ENCODE results near the gene MVB12B. TPM values are rescaled to one million over a fixed set of nuclear protein-coding genes. Genes with fewer than 3 reads are reported as not detected.

The MVB12B gene
- total RNA-seq, 1 experiment from 2014 or later, result 10.9 TPM

- DNase-seq (ENCODE audit: low read depth, low spot score) (peak; percentile 31), ATAC-seq (peak; percentile 52)
- Histone ChIP-seq H3K9ac (ENCODE audit: low read length) (no peak overlapping the region), H3K4me2 (ENCODE audit: low read length) (peak overlapping the region; percentile 41), H3K27ac (ENCODE audit: low read depth, low read length) (no peak overlapping the region), H3K36me3 (ENCODE audit: control insufficient read depth in 1 of 2, insufficient read depth in 2 of 2, low read length in 2 of 2) (no peaks in the 10 kb centered on the region), H3K27me3 (ENCODE audit: insufficient read depth, low read length) (no peaks in the 10 kb centered on the region), H3K79me2 (ENCODE audit: insufficient read depth, low read length) (no peaks in the 10 kb centered on the region), H3K9me2 (ENCODE audit: insufficient read depth) (no peaks in the 10 kb centered on the region), H2AFZ (ENCODE audit: low read depth, low read length, poor library complexity, severe bottlenecking) (no peak overlapping the region), H3K4me3 (replicated peaks in 1 of 2; ENCODE audit: low read depth in 1 of 2, low read length in 2 of 2) (no peak overlapping the region), H3K4me1 (ENCODE audit: control insufficient read depth in 1 of 2, insufficient read depth in 2 of 2, low read length in 2 of 2) (peaks cover 11 to 13% of the 10 kb centered on the region in 2 experiments; a peak in 3 of 4 replicates), H4K20me1 (ENCODE audit: insufficient read depth) (no peaks in the 10 kb centered on the region), H3K9me3 (ENCODE audit: control insufficient read depth in 1 of 2, insufficient read depth in 1 of 2, low read depth in 1 of 2, low read length in 2 of 2) (no peaks in the 10 kb centered on the region)
- RAD21 ChIA-PET (ENCODE audit: low non-redundant PET in 1 of 2, low total read pairs in 2 of 2, uncharacterized antibody in 2 of 2, unreplicated experiment in 2 of 2), result no interaction called here
- TF ChIP-seq JUND (IDR thresholded peaks at IDR 0.05), result peak; percentile 76
- peak; percentile 75 for TF ChIP-seq FOSL1 (IDR thresholded peaks at IDR 0.05; ENCODE audit: low read depth)
- no peak for TF ChIP-seq ELF1 (IDR thresholded peaks at IDR 0.05; ENCODE audit: borderline replicate concordance, low read depth)
- peak; percentile 27; the same call in 1 of the 2 replicates for TF ChIP-seq SRF (IDR thresholded peaks at IDR 0.05; ENCODE audit: low read depth)
- TF ChIP-seq CBX3 (IDR thresholded peaks at IDR 0.05; ENCODE audit: low read depth), result 0 out of 2 replicates have a peak, but pooled peaks have one; percentile 31
- TF ChIP-seq SP1 (IDR thresholded peaks at IDR 0.05; ENCODE audit: low read depth), result peak; percentile 25; the same call in 1 of the 2 replicates
- POLR2A ChIA-PET, result no interaction called here
- CTCF ChIA-PET, result interaction anchor here (1.4 kb wide), 1 partner anchor 988 kb away, joined by 4 read pairs; no protein-coding TSS in a partner anchor
- intact Hi-C loops (cut with micrococcal nuclease), result loop anchor here (2.0 to 5.0 kb wide), 2 partner anchors 78 to 987 kb away; no protein-coding TSS in a partner anchor
- BruUV-seq (replicated peaks), result no TSS peak
Observed at GRCh38 chr9:126395439-126396212, 69.0 kb downstream of the MVB12B start.

DNA sequence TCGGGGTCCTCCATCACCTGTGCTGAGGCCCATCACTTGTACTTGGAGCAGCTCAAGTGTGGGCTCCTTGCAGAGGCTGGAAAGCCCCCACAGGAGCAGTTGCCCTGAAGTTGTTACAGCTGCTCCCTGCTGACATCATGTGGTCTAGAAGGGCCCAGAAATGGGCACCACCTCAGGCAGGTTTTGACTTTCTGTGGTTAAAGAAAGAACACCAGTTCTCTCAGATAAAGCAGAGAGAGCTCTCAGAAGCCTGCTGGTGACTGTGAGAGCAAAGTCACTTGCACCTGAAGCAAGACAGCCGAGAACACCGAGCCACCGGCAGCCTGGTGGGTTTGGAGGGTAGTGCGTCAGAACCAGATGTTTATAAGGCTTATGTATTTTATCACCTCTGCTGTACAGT lies 70.4 kb downstream of the MVB12B start:
- ATAC-seq (no peak), DNase-seq (ENCODE audit: low read depth, low spot score) (no peak)
- Histone ChIP-seq H3K4me3 (replicated peaks in 1 of 2; ENCODE audit: low read depth in 1 of 2, low read length in 2 of 2) (no peak overlapping the region), H3K4me1 (ENCODE audit: control insufficient read depth in 1 of 2, insufficient read depth in 2 of 2, low read length in 2 of 2) (peaks cover 11 to 13% of the 10 kb centered on the region in 2 experiments; a peak in 3 of 4 replicates), H3K9ac (ENCODE audit: low read length) (no peak overlapping the region), H3K9me3 (ENCODE audit: control insufficient read depth in 1 of 2, insufficient read depth in 1 of 2, low read depth in 1 of 2, low read length in 2 of 2) (no peaks in the 10 kb centered on the region), H3K9me2 (ENCODE audit: insufficient read depth) (no peaks in the 10 kb centered on the region), H3K36me3 (ENCODE audit: control insufficient read depth in 1 of 2, insufficient read depth in 2 of 2, low read length in 2 of 2) (no peaks in the 10 kb centered on the region), H3K79me2 (ENCODE audit: insufficient read depth, low read length) (no peaks in the 10 kb centered on the region), H3K4me2 (ENCODE audit: low read length) (no peak overlapping the region), H2AFZ (ENCODE audit: low read depth, low read length, poor library complexity, severe bottlenecking) (no peak overlapping the region), H4K20me1 (ENCODE audit: insufficient read depth) (no peaks in the 10 kb centered on the region), H3K27ac (ENCODE audit: low read depth, low read length) (no peak overlapping the region), H3K27me3 (ENCODE audit: insufficient read depth, low read length) (no peaks in the 10 kb centered on the region)
- POLR2A ChIA-PET, result no interaction called here
- RAD21 ChIA-PET (ENCODE audit: low non-redundant PET in 1 of 2, low total read pairs in 2 of 2, uncharacterized antibody in 2 of 2, unreplicated experiment in 2 of 2), result no interaction called here
- TF ChIP-seq CTCF (IDR thresholded peaks at IDR 0.05 in 2 of 3, conservative IDR thresholded peaks at IDR 0.05 in 1 of 3; ENCODE audit: borderline replicate concordance in 1 of 3, insufficient read depth in 1 of 3, low read depth in 2 of 3, low read length in 2 of 3) (peak in 1 of 3 experiments; percentile 24; a peak in 2 of 6 replicates), RAD21 (IDR thresholded peaks at IDR 0.05; ENCODE audit: low read depth) (no peak), FOSL1 (IDR thresholded peaks at IDR 0.05; ENCODE audit: low read depth) (no peak), ZFX (IDR thresholded peaks at IDR 0.05) (no peak), MAX (IDR thresholded peaks at IDR 0.05) (no peak), CBX3 (IDR thresholded peaks at IDR 0.05; ENCODE audit: low read depth) (no peak), POLR2AphosphoS5 (IDR thresholded peaks at IDR 0.05; ENCODE audit: low read depth, low read length) (no peak), TCF7L2 (IDR thresholded peaks at IDR 0.05; ENCODE audit: borderline replicate concordance, extremely low read depth, insufficient read depth, insufficient read length) (no peak)
- intact Hi-C loops (cut with micrococcal nuclease), result loop anchor here (2.0 to 5.0 kb wide), 2 partner anchors 80 to 988 kb away; no protein-coding TSS in a partner anchor
- no TSS peak for BruUV-seq (replicated peaks)
- CTCF ChIA-PET, result interaction anchor here (1.2 to 1.4 kb wide), 3 partner anchors 11 to 989 kb away, joined by 3 to 4 read pairs (median 4); no protein-coding TSS in a partner anchor

Data from HCT116 (cell line).